GM18499 (cell line): Measurements from ENCODE around the gene ALG11.
"Not testable (repeated sequence)": the region's sequence is repeated elsewhere in the genome, so short reads cannot be mapped to it uniquely, and the experiment has no call there.

Experiments
- ATAC-seq: cut with Tn5 transposase; IDR thresholded peaks from one replicate; pipeline ENCODE4 v1.9.1; 2021; ENCODE audit warnings: moderate number of reproducible peaks; ENCODE audit not compliant: insufficient read depth, unreplicated experiment

The ALG11 gene

GRCh38 chr13:52011632-52012511 is at the start of gene ALG11:
Gene ALG11 (plus strand): TSS chr13:52012398. CDS start chr13:52012419, 21 bp downstream.
- peak; percentile 100 for ATAC-seq

DNA sequence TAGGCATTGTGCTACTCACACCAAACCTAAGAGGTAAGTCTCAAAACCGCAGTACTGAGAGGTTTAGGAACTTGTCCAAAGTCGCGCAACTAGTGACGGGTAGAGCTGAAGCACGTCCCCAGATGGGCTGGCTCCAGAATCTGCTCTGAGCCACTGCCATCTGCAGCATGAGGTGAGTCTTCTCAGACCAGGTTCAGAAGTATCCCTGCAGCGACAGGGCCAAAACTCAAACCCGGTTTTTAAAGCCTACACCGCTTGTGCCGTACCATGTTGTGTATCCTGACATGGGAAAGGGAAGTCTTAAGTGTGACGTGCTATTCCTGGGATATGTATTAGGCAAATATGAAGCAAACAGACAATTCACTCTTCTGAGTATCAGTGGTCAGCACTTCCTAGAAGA is 46.0 kb upstream of the ALG11 start:
- ATAC-seq = no peak

- ATAC-seq = no peak
Measured at GRCh38 chr13:51967482-51968446, 44.4 kb upstream of the ALG11 start.

- no peak for ATAC-seq
Measured at GRCh38 chr13:51970349-51970748, 41.8 kb upstream of the ALG11 start.

- no peak for ATAC-seq
Measured at GRCh38 chr13:51971520-51972426, 40.4 kb upstream of the ALG11 start.

- no peak for ATAC-seq
Measured at GRCh38 chr13:51974482-51974881, 37.7 kb upstream of the ALG11 start.

DNA sequence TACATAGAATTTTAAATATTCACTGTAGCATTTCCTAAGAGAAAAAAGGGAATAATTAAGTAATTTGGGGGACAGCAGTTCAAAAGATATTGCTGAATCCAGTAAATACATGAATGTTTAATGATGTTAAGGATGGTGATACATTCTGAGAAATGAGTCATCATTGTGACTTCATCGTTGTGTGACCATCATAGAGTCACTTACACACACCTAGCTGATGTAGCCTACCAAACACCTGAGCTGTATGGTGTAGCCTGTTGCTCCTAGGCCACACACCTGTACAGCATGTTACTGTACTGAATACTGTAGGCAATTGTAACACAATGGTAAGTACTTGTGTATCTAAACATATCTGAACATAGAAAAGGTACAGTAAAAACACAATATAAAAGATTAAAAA is 35.8 kb upstream of the ALG11 start:
- ATAC-seq = no peak

DNA sequence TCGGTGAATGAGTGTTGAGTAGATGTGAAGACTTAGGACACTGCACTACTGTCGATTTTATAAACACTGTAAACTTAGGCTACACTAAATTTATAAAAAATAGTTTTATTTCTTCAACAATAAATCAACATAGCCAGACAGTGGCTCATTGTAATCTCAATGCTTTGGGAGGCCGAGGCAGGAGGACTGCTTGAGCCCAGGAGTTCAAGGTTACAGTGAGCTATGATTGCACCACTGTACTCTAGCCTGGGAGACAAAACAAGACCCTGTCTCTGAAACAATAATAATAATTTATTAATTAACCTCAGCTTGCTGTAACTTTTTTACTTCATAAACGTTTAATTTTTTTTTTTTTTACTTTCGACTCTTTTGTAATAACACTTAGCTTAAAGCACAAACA is 35.3 kb upstream of the ALG11 start:
- ATAC-seq = no peak

DNA sequence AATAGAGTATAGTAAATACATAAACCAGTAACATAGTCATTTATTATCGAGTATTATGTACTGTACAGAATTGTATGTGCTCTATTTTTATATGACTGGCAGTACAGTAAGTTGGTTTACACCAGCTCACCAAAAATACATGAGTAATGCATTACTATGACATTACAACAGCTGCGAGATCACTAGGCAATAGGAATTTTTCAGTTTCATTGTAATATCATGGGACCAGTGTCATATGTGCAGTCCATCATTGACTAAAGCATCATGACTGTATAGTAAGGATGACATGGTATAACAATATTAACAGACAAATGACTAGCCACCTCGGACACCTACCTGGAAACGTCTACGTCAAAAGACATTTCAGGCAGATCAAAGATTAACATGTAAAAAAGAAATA is 34.6 kb upstream of the ALG11 start:
- no peak for ATAC-seq

- ATAC-seq = no peak
Measured at GRCh38 chr13:51978796-51979556, 33.2 kb upstream of the ALG11 start.

GRCh38 chr13:51980908-51981307 is 31.3 kb upstream of the ALG11 start:
- no peak for ATAC-seq

GRCh38 chr13:51981355-51981754 is 30.8 kb upstream of the ALG11 start:
- ATAC-seq = no peak

- ATAC-seq = not testable (repeated sequence)
Measured at GRCh38 chr13:51983292-51983691, 28.9 kb upstream of the ALG11 start.

GRCh38 chr13:51984904-51985303 is 27.3 kb upstream of the ALG11 start:
- ATAC-seq = not testable (repeated sequence)

DNA sequence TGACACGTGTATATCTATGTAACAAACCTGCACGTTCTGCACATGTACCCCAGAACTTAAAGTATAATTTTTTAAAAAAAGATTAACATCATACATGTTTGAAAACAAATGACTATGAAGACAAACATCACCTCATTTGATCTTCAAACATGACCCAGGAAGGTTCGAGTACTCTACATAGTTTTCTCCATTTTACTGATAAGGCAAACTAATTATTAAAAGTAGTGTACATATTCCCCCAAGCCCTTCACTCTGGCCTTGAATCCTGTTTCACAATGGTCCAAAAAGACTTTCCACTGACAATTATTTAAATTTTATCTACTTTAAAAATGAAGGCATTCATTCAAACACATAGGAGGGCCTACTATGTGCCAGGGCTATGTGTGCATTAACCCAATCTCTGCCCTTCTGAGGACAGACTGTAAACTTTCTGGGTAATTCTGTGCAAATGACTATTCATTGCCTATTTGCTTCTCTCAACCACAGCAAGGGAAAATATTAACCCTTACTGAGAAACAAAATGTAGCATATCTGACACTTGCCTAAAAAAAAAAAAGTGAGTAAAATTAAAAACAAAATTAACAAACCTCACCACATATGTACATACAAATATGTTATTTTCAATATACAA is 23.1 kb upstream of the ALG11 start:
- no peak for ATAC-seq

DNA sequence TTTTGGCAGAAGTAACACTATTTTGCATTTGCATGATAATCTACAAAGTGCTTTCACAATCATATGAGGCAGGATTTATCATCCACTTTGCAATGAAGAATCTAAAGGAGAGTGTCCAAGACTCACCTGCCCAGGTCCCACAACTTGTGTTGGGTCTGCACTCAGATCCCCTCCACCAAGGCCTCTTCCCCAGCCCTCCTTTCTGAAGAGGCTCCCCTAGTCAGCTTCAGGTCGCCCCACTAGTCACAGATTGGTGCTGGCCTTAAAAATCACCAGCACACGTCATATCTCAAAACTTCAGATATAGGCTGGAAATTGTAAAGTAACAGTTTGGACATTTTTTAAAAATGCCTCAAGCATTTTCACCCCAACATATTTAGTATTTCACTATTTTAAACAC is 18.5 kb upstream of the ALG11 start:
- ATAC-seq = no peak

- ATAC-seq = no peak
Measured at GRCh38 chr13:51995677-51996551, 16.3 kb upstream of the ALG11 start.

DNA sequence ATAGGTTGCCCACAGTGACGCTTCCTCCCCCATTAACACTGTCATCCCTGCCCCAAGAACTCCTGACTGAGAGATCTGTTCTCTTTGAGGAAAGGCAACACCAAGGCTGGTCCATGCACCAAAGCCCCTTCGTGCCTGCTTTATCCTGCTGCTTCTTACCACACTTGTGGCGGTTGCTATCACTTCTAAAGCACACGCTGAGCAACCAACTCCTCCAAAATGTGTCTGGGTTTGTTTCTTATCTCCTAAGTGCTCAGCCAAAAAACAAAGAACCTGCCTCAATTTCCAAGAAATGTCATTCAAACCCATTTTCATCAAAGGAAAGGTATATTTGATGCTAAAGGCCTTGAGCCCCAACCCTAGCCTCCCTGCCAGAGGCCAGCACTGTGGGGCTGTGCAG is 15.6 kb upstream of the ALG11 start:
- no peak for ATAC-seq
